ENCODE data around the gene TRMT44.
"Not testable (repeated sequence)": the region's sequence is repeated elsewhere in the genome, so short reads cannot be mapped to it uniquely, and the experiment has no call there.

The TRMT44 gene

GRCh38 chr4:8513080-8513479, 72.5 kb downstream of the TRMT44 start:
- DNase-seq (ENCODE audit: low read depth, low spot score) = not testable (repeated sequence)

- no peak for DNase-seq (ENCODE audit: low read depth, low spot score)
Observed at GRCh38 chr4:8513931-8514330, 73.4 kb downstream of the TRMT44 start.

- no peak for DNase-seq (ENCODE audit: low read depth, low spot score)
Observed at GRCh38 chr4:8514391-8514790, 73.8 kb downstream of the TRMT44 start.

- no peak for DNase-seq (ENCODE audit: low read depth, low spot score)
Observed at GRCh38 chr4:8515316-8516060, 74.9 kb downstream of the TRMT44 start.

GRCh38 chr4:8516061-8516573, 75.5 kb downstream of the TRMT44 start:
- no peak for DNase-seq (ENCODE audit: low read depth, low spot score)

GRCh38 chr4:8516996-8517550, 76.5 kb downstream of the TRMT44 start:
- no peak for DNase-seq (ENCODE audit: low read depth, low spot score)

GRCh38 chr4:8517946-8518345, 77.4 kb downstream of the TRMT44 start:
- DNase-seq (ENCODE audit: low read depth, low spot score) = no peak

- DNase-seq (ENCODE audit: low read depth, low spot score) = no peak
Observed at GRCh38 chr4:8522160-8523120, 81.9 kb downstream of the TRMT44 start.

- DNase-seq (ENCODE audit: low read depth, low spot score) = no peak
Observed at GRCh38 chr4:8523175-8523574, 82.6 kb downstream of the TRMT44 start.

GRCh38 chr4:8523766-8524165, 83.2 kb downstream of the TRMT44 start:
- no peak for DNase-seq (ENCODE audit: low read depth, low spot score)

- no peak for DNase-seq (ENCODE audit: low read depth, low spot score)
Observed at GRCh38 chr4:8524595-8525382, 84.2 kb downstream of the TRMT44 start.

GRCh38 chr4:8525383-8526120, 85.0 kb downstream of the TRMT44 start:
- no peak for DNase-seq (ENCODE audit: low read depth, low spot score)
